Keratinocyte (primary cell): ENCODE measurements around the gene LAMA2. TPM values are rescaled to one million over a fixed set of nuclear protein-coding genes. Genes with fewer than 3 reads are reported as not detected.

Source experiments
- DNase-seq: peaks from one replicate; pipeline ENCODE4 v3.0.0-alpha.2; 2011; ENCODE audit warnings: low read depth, missing footprints, low spot score
- FAIRE-seq: peaks from 2 replicates; lab custom pipeline; 2011; peaks lifted over from hg19 to GRCh38; lab: Jason Lieb, UNC
- H2AFZ ChIP-seq: 2 replicates; pipeline ENCODE4 v1.6.0; 2012; ENCODE audit warnings: low read length, control low read depth, inconsistent platforms; ENCODE audit not compliant: control insufficient read depth
- H3K27ac ChIP-seq: 2 replicates; pipeline ENCODE4 v1.5.1; 2011; ENCODE audit warnings: low read length; ENCODE audit not compliant: control insufficient read depth, insufficient read depth
- H3K27me3 ChIP-seq: 3 replicates; pipeline ENCODE4 v1.6.0; 2011; ENCODE audit warnings: low read length; ENCODE audit not compliant: control insufficient read depth, insufficient read depth; ENCODE audit errors: extremely low read depth
- H3K36me3 ChIP-seq, 2 experiments: 2 replicates in 1 of 2; 3 replicates in 1 of 2; pipeline ENCODE4 v1.5.1; 2011; ENCODE audit warnings: low read length in 2 of 2, mild to moderate bottlenecking in 1 of 2; ENCODE audit not compliant: control insufficient read depth in 2 of 2, insufficient read depth in 2 of 2; ENCODE audit errors: extremely low read depth in 1 of 2
- H3K4me1 ChIP-seq: 3 replicates; pipeline ENCODE4 v1.5.1; 2011; ENCODE audit warnings: low read length; ENCODE audit not compliant: control insufficient read depth, insufficient read depth; ENCODE audit errors: extremely low read depth
- H3K4me2 ChIP-seq: 3 replicates; pipeline ENCODE4 v1.6.0; 2011; ENCODE audit warnings: low read depth, low read length; ENCODE audit not compliant: control insufficient read depth, insufficient read depth; ENCODE audit errors: extremely low read depth
- H3K4me3 ChIP-seq, 3 experiments: fragments of 200-600 bp in 1 of 3; sonication (generic) in 1 of 3; 2 replicates in 2 of 3; 3 replicates in 1 of 3; pipeline ENCODE4 v1.5.1; 2011 to 2016; ENCODE audit warnings: low read length in 3 of 3, mild to moderate bottlenecking in 3 of 3, control low read depth in 2 of 3, inconsistent platforms in 1 of 3, low read depth in 1 of 3, mixed read lengths in 1 of 3, mixed run types in 1 of 3, moderate library complexity in 1 of 3; ENCODE audit not compliant: control insufficient read depth in 2 of 3, insufficient read depth in 2 of 3; ENCODE audit errors: extremely low read depth in 1 of 3
- H3K79me2 ChIP-seq: 2 replicates; pipeline ENCODE4 v1.6.0; 2012; ENCODE audit warnings: low read length; ENCODE audit not compliant: control insufficient read depth, insufficient read depth
- H3K9ac ChIP-seq: 3 replicates; pipeline ENCODE4 v1.6.0; 2011; ENCODE audit warnings: low read length; ENCODE audit not compliant: control insufficient read depth, insufficient read depth; ENCODE audit errors: extremely low read depth
- H3K9me1 ChIP-seq: 3 replicates; pipeline ENCODE4 v1.6.0; 2011; ENCODE audit warnings: low read length; ENCODE audit not compliant: control insufficient read depth, insufficient read depth; ENCODE audit errors: extremely low read depth
- H3K9me3 ChIP-seq: 2 replicates; pipeline ENCODE4 v1.5.1; 2012; ENCODE audit warnings: low read depth, low read length; ENCODE audit not compliant: control insufficient read depth
- H4K20me1 ChIP-seq: 3 replicates; pipeline ENCODE4 v1.6.0; 2011; ENCODE audit warnings: low read length; ENCODE audit not compliant: control insufficient read depth, insufficient read depth; ENCODE audit errors: extremely low read depth
- CTCF ChIP-seq, 3 experiments: IDR thresholded peaks in 1 of 3; conservative IDR thresholded peaks in 1 of 3; optimal IDR thresholded peaks in 1 of 3; 2 replicates in 2 of 3; 3 replicates in 1 of 3; pipeline versions ENCODE3 to v1.5.1; 2011; ENCODE audit warnings: low read length in 3 of 3, mild to moderate bottlenecking in 3 of 3, moderate library complexity in 2 of 3, control low read depth in 1 of 3, inconsistent platforms in 1 of 3; ENCODE audit not compliant: insufficient read depth in 2 of 3; ENCODE audit errors: extremely low read depth in 1 of 3
- EZH2 ChIP-seq: IDR thresholded peaks from one replicate; pipeline ENCODE4 v1.6.1; 2012; ENCODE audit warnings: inconsistent platforms, mild to moderate bottlenecking, low read length, moderate library complexity
- dilution Hi-C: fragments of 300-500 bp; cut with MboI; formaldehyde crosslinking; loops from one replicate; pipeline ENCODE4 v1.7.0; 2020; ENCODE audit warnings: low sequenced_read_pairs; ENCODE audit not compliant: extremely low pct_ligation_motif_present
- polyA plus RNA-seq, 5 experiments: library from polyadenylated mRNA; depleted of rRNA in 3 of 5; stranded (reverse) in 3 of 5; stranded (forward) in 1 of 5; unstranded in 1 of 5; fragments of >200 nt; gene quantifications; 1 replicate in 1 of 5; 2 replicates in 3 of 5; 3 replicates in 1 of 5; pipeline versions ENCODE4 v1.2.1 to v1.2.3, GENCODE V29; 2011 to 2012; ENCODE audit warnings: missing spikeins in 2 of 5, low read depth in 1 of 5, low replicate concordance in 1 of 5

The LAMA2 gene
- polyA plus RNA-seq, 1 donor (not counting 4 experiments of a cell fraction or from before 2014, with no cell fraction given): 1.4 TPM

GRCh38 chr6:129111853-129112252 lies 228.9 kb downstream of the LAMA2 start:
- Histone ChIP-seq H3K9ac (no peak overlapping the region), H3K9me3 (no peaks in the 10 kb centered on the region), H3K4me1 (no peaks in the 10 kb centered on the region), H3K27ac (no peak overlapping the region), H2AFZ (no peak overlapping the region), H3K36me3 (no peaks in the 10 kb centered on the region), H3K79me2 (no peaks in the 10 kb centered on the region), H3K4me3 (no peak overlapping the region), H3K4me2 (no peak overlapping the region), H3K27me3 (no peaks in the 10 kb centered on the region), H3K9me1 (no peaks in the 10 kb centered on the region), H4K20me1 (no peaks in the 10 kb centered on the region)
- dilution Hi-C loops: no loop called here
- no peak for TF ChIP-seq EZH2
- FAIRE-seq (no peak), DNase-seq (no peak)

GRCh38 chr6:129112591-129112990 lies 229.7 kb downstream of the LAMA2 start:
- Histone ChIP-seq H3K4me3 (no peak overlapping the region), H3K27ac (no peak overlapping the region), H3K4me2 (no peak overlapping the region), H3K9me3 (no peaks in the 10 kb centered on the region), H3K36me3 (no peaks in the 10 kb centered on the region), H4K20me1 (no peaks in the 10 kb centered on the region), H3K4me1 (no peaks in the 10 kb centered on the region), H3K9me1 (no peaks in the 10 kb centered on the region), H3K9ac (no peak overlapping the region), H2AFZ (no peak overlapping the region), H3K79me2 (no peaks in the 10 kb centered on the region), H3K27me3 (no peaks in the 10 kb centered on the region)
- dilution Hi-C loops: no loop called here
- FAIRE-seq (no peak), DNase-seq (no peak)
- TF ChIP-seq EZH2: no peak
- no peak for TF ChIP-seq CTCF (optimal IDR thresholded peaks at IDR 0.05 in 1 of 3, IDR thresholded peaks at IDR 0.05 in 1 of 3, conservative IDR thresholded peaks at IDR 0.05 in 1 of 3; ENCODE audit: extremely low read depth in 1 of 3, insufficient read depth in 2 of 3, low read length in 3 of 3)

- H3K27me3 ChIP-seq: no peaks in the 10 kb centered on the region
- H3K27ac ChIP-seq: no peak overlapping the region
- no peak overlapping the region for H2AFZ ChIP-seq
- no peak overlapping the region for H3K9ac ChIP-seq
- H4K20me1 ChIP-seq: no peaks in the 10 kb centered on the region
- TF ChIP-seq EZH2: no peak
- no peak for TF ChIP-seq CTCF (optimal IDR thresholded peaks at IDR 0.05 in 1 of 3, IDR thresholded peaks at IDR 0.05 in 1 of 3, conservative IDR thresholded peaks at IDR 0.05 in 1 of 3; ENCODE audit: extremely low read depth in 1 of 3, insufficient read depth in 2 of 3, low read length in 3 of 3)
- dilution Hi-C loops: no loop called here
- no peaks in the 10 kb centered on the region for H3K4me1 ChIP-seq
- H3K4me3 ChIP-seq: no peak overlapping the region
- no peak for FAIRE-seq
- H3K79me2 ChIP-seq: no peaks in the 10 kb centered on the region
- no peaks in the 10 kb centered on the region for H3K9me1 ChIP-seq
- no peak for DNase-seq
- no peak overlapping the region for H3K4me2 ChIP-seq
- H3K9me3 ChIP-seq: no peaks in the 10 kb centered on the region
- no peaks in the 10 kb centered on the region for H3K36me3 ChIP-seq
These were observed 230.7 kb downstream of the LAMA2 start for GRCh38 chr6:129113637-129114036.
